ENCODE measurements around the gene DIPK1C.

Gene DIPK1C

GRCh38 chr18:74494514-74494913 is 37.4 kb upstream of the DIPK1C start:
- in situ Hi-C loops (cut with HindIII; ENCODE audit: low sequenced_read_pairs): no loop called here
- DNase-seq (ENCODE audit: low read depth): no peak
- no peak for TF ChIP-seq CTCF (IDR thresholded peaks at IDR 0.05; ENCODE audit: low read depth, low read length, missing control alignments)
- H3K4me3 ChIP-seq (ENCODE audit: low read depth, low read length): no peak overlapping the region

- peak; percentile 51 for DNase-seq (ENCODE audit: low read depth)
- in situ Hi-C loops (cut with HindIII; ENCODE audit: low sequenced_read_pairs): no loop called here
- TF ChIP-seq CTCF (IDR thresholded peaks at IDR 0.05; ENCODE audit: low read depth, low read length, missing control alignments): peak; percentile 68
These were observed 36.6 kb upstream of the DIPK1C start for GRCh38 chr18:74493689-74494088.

DNA sequence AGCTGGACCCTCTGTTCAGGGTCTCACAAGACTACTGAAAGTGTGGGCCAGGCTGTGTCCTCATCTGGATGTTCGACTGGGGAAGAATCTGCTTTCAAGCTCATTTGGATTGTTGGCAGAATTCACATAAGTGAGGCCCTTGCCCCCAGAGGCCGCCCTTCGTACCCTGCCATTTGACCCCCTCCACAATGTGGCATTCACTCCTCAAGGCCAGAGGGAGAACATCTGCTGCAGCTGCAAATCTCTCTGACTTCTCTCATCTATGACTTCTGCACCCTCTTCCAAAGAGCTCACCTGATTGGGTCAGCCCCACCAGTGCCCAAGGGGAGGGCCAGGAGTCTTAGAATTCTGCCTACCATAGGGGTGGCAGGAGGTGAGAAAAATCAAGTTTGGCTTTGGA is 35.2 kb upstream of the DIPK1C start:
- TF ChIP-seq CTCF (IDR thresholded peaks at IDR 0.05; ENCODE audit: low read depth, low read length, missing control alignments): no peak
- DNase-seq (ENCODE audit: low read depth): no peak
- H3K4me3 ChIP-seq (ENCODE audit: low read depth, low read length): no peak overlapping the region
- in situ Hi-C loops (cut with HindIII; ENCODE audit: low sequenced_read_pairs): no loop called here

More at GRCh38 chr18:74493689-74494088, 36.6 kb upstream of the DIPK1C start:
- H3K4me3 ChIP-seq (ENCODE audit: low read depth, low read length): no peak overlapping the region

- H3K4me3 ChIP-seq (ENCODE audit: low read depth, low read length): no peak overlapping the region
- in situ Hi-C loops (cut with HindIII; ENCODE audit: low sequenced_read_pairs): no loop called here
These were observed 32.6 kb upstream of the DIPK1C start for GRCh38 chr18:74489676-74490075.

GRCh38 chr18:74488864-74489263 is 31.8 kb upstream of the DIPK1C start:
- in situ Hi-C loops (cut with HindIII; ENCODE audit: low sequenced_read_pairs): no loop called here
- DNase-seq (ENCODE audit: low read depth): no peak
- TF ChIP-seq CTCF (IDR thresholded peaks at IDR 0.05; ENCODE audit: low read depth, low read length, missing control alignments): no peak
- H3K4me3 ChIP-seq (ENCODE audit: low read depth, low read length): no peak overlapping the region

More at GRCh38 chr18:74489676-74490075, 32.6 kb upstream of the DIPK1C start:
- peak; percentile 77 for DNase-seq (ENCODE audit: low read depth)
- TF ChIP-seq CTCF (IDR thresholded peaks at IDR 0.05; ENCODE audit: low read depth, low read length, missing control alignments): no peak

DNA sequence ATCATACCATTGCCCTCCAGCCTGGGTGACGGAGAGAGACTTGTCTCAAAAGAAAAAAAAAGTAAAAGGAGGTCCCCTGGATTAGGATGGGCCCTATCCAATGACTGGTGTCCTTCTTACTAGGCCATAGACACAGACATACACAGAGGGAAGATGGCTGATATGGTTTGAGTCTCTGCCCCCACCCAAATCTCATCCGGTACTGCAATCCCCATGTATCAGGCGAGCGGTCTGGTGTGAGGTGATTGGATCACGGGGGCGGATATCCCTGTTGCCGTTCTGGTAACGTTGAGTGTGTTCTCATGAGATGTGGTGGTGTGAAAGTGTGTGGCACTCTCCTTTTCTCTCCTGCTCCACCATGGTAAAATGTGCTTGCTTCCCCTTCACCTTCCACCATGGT is 31.2 kb upstream of the DIPK1C start:
- TF ChIP-seq CTCF (IDR thresholded peaks at IDR 0.05; ENCODE audit: low read depth, low read length, missing control alignments): no peak
- DNase-seq (ENCODE audit: low read depth): no peak
- in situ Hi-C loops (cut with HindIII; ENCODE audit: low sequenced_read_pairs): no loop called here
- H3K4me3 ChIP-seq (ENCODE audit: low read depth, low read length): no peak overlapping the region
